Measurements from ENCODE around the gene CPNE1.
"Not testable (repeated sequence)": the region's sequence is repeated elsewhere in the genome, so short reads cannot be mapped to it uniquely, and the experiment has no call there.

The CPNE1 gene

DNA sequence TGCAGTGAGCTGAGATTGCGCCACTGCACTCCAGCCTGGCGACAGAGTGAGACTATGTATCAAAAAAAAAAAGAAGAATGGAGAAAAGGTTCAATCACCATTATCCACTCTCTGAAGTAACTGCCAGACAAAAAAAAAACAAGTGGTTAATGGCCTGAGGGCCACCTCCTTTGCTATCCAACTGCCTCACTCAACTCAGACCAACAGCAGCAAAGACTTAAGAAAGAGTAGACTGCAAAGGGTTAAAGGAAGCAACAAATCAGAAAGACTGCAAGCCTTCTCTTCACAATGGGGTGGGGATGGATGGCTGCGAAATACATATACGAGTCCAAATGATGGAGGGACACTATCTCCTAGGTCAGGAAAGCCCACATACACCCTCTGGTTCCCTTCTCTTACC, 31.3 kb upstream of the CPNE1 start:
- Histone ChIP-seq H2AFZ (ENCODE audit: low read length, unreplicated experiment) (no peak overlapping the region), H3K27ac (ENCODE audit: low read depth, low read length) (no peak overlapping the region), H3K79me2 (ENCODE audit: control insufficient read depth, insufficient read depth, low read length, unreplicated experiment) (peaks cover 28% of the 10 kb centered on the region), H3K27me3 (ENCODE audit: insufficient read depth, low read length) (no peaks in the 10 kb centered on the region), H3K4me1 (ENCODE audit: control insufficient read depth, insufficient read depth, low read length, unreplicated experiment) (peaks cover 18% of the 10 kb centered on the region), H3K36me3 (ENCODE audit: insufficient read depth, low read length) (peaks cover 4% of the 10 kb centered on the region; the same call in 1 of the 2 replicates), H3K4me3 (ENCODE audit: low read depth, low read length) (no peak overlapping the region)

DNA sequence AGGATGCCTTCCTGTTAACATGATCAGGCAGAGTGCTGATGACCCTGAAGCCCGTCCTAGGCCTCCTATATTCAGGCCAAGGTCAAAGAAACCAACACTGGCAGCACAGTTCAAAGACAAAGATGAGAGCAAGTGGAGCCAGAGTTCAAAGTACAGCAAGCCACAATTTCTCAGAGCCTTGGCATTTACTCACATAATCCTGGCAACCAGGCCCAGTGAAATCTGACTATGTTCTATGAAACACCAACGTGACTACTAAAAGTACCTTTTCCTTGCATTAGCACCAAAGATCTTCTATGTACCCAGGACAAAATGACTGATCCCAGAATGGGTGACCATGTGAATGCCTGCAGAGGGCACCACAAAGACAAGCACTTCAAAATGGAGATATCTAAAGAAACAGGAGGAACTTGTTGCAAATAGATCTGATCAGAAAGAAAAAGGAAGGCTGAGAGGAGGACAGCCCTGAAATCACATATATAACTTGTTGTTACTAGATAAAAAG, 30.6 kb upstream of the CPNE1 start:
- H3K4me1 ChIP-seq (ENCODE audit: control insufficient read depth, insufficient read depth, low read length, unreplicated experiment) = peaks cover 13% of the 10 kb centered on the region
- H3K4me3 ChIP-seq (ENCODE audit: low read depth, low read length) = no peak overlapping the region
- H2AFZ ChIP-seq (ENCODE audit: low read length, unreplicated experiment) = no peak overlapping the region
- H3K27ac ChIP-seq (ENCODE audit: low read depth, low read length) = no peak overlapping the region
- peaks cover 4% of the 10 kb centered on the region; the same call in 1 of the 2 replicates for H3K36me3 ChIP-seq (ENCODE audit: insufficient read depth, low read length)
- H3K27me3 ChIP-seq (ENCODE audit: insufficient read depth, low read length) = no peaks in the 10 kb centered on the region
- peaks cover 21% of the 10 kb centered on the region for H3K79me2 ChIP-seq (ENCODE audit: control insufficient read depth, insufficient read depth, low read length, unreplicated experiment)

DNA sequence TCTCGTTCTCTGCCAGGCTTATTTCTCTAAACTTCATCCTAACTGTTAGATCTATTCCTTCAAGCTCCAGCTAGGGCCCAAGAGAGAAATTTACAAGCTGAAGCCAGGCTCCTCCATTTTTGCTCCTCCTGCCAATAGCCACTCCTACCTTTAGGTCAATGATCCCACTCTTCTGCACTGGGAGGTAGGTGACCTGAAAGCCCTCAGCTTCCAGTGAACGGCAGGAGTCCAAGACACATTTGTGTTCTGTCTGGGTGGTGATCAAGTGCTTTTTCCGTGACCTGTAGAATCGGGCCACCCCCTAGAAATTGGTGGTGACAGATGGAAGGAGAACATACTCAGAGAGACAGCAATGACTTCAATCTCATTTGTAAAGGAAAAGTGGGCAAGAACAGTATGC, 25.6 kb upstream of the CPNE1 start:
- H3K4me3 ChIP-seq (ENCODE audit: low read depth, low read length) = no peak overlapping the region
- H3K4me1 ChIP-seq (ENCODE audit: control insufficient read depth, insufficient read depth, low read length, unreplicated experiment) = no peaks in the 10 kb centered on the region
- no peaks in the 10 kb centered on the region for H3K27me3 ChIP-seq (ENCODE audit: insufficient read depth, low read length)
- H3K79me2 ChIP-seq (ENCODE audit: control insufficient read depth, insufficient read depth, low read length, unreplicated experiment) = no peaks in the 10 kb centered on the region
- peaks cover 6% of the 10 kb centered on the region; the same call in 1 of the 2 replicates for H3K36me3 ChIP-seq (ENCODE audit: insufficient read depth, low read length)
- no peak overlapping the region for H3K27ac ChIP-seq (ENCODE audit: low read depth, low read length)
- H2AFZ ChIP-seq (ENCODE audit: low read length, unreplicated experiment) = no peak overlapping the region

DNA sequence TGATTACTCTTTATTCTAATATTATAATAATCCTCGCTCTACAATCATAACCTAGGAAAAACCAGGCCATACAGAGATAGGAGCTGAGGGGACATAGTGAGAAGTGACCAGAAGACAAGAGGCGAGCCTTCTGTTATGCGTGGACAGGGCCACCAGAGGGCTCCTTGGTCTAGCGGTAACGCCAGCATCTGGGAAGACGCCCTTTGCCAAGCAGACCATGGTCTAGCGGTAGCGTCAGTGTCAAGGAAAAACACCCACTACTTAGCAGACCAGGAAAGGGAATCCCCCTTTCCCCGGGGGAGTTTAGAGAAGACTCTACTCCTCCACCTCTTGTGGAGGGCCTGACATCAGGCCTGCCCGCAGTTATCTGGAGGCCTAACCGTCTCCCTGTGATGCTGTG, 22.2 kb upstream of the CPNE1 start:
- H2AFZ ChIP-seq (ENCODE audit: low read length, unreplicated experiment); H3K27me3 ChIP-seq (ENCODE audit: insufficient read depth, low read length); H3K27ac ChIP-seq (ENCODE audit: low read depth, low read length); H3K4me1 ChIP-seq (ENCODE audit: control insufficient read depth, insufficient read depth, low read length, unreplicated experiment); H3K36me3 ChIP-seq (ENCODE audit: insufficient read depth, low read length); H3K79me2 ChIP-seq (ENCODE audit: control insufficient read depth, insufficient read depth, low read length, unreplicated experiment); H3K4me3 ChIP-seq (ENCODE audit: low read depth, low read length): not testable (repeated sequence)

DNA sequence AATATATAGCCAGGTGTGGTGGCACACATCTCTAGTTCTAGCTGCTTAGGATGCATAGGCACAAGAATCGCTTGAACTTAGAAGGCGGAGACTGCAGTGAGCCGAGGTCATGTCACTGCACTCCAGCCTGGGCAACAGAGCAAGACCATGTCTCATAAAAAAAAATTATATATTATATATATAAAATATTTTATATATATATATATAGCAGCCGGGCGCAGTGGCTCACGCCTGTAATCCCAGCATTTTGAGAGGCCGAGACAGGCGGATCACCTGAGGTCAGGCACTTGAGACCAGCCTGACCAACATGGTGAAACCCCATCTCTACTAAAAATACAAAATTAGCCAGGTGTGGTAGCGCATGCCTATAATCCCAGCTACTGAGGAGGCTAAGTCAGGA, 20.7 kb upstream of the CPNE1 start:
- H3K4me1 ChIP-seq (ENCODE audit: control insufficient read depth, insufficient read depth, low read length, unreplicated experiment) = not testable (repeated sequence)

DNA sequence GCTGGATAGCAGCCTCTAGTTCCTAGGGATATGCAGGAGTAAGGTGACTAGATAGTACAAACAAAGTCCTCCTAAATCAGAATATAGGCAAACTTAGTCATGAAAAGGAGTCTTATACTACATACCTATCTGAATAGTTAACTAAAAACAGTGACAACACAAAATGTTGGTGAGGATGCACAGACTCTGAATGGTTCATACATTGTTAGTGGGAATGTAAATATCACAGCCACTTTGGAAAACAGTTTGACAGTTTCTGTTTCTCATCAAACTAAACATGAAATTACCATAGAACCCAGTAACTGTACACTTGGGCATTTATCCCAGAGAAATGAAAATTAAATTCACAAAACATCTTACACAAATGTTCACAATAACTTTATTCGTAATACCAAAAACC, 17.3 kb upstream of the CPNE1 start:
- Histone ChIP-seq H3K4me3 (ENCODE audit: low read depth, low read length) (no peak overlapping the region), H3K79me2 (ENCODE audit: control insufficient read depth, insufficient read depth, low read length, unreplicated experiment) (no peaks in the 10 kb centered on the region), H3K27ac (ENCODE audit: low read depth, low read length) (no peak overlapping the region), H3K36me3 (ENCODE audit: insufficient read depth, low read length) (no peaks in the 10 kb centered on the region; the same call in 1 of the 2 replicates), H2AFZ (ENCODE audit: low read length, unreplicated experiment) (no peak overlapping the region), H3K27me3 (ENCODE audit: insufficient read depth, low read length) (no peaks in the 10 kb centered on the region), H3K4me1 (ENCODE audit: control insufficient read depth, insufficient read depth, low read length, unreplicated experiment) (no peaks in the 10 kb centered on the region)

More for the DNA sequence above, 20.7 kb upstream of the CPNE1 start:
- H2AFZ ChIP-seq (ENCODE audit: low read length, unreplicated experiment); H3K36me3 ChIP-seq (ENCODE audit: insufficient read depth, low read length); H3K27me3 ChIP-seq (ENCODE audit: insufficient read depth, low read length); H3K27ac ChIP-seq (ENCODE audit: low read depth, low read length); H3K4me3 ChIP-seq (ENCODE audit: low read depth, low read length); H3K79me2 ChIP-seq (ENCODE audit: control insufficient read depth, insufficient read depth, low read length, unreplicated experiment): not testable (repeated sequence)

DNA sequence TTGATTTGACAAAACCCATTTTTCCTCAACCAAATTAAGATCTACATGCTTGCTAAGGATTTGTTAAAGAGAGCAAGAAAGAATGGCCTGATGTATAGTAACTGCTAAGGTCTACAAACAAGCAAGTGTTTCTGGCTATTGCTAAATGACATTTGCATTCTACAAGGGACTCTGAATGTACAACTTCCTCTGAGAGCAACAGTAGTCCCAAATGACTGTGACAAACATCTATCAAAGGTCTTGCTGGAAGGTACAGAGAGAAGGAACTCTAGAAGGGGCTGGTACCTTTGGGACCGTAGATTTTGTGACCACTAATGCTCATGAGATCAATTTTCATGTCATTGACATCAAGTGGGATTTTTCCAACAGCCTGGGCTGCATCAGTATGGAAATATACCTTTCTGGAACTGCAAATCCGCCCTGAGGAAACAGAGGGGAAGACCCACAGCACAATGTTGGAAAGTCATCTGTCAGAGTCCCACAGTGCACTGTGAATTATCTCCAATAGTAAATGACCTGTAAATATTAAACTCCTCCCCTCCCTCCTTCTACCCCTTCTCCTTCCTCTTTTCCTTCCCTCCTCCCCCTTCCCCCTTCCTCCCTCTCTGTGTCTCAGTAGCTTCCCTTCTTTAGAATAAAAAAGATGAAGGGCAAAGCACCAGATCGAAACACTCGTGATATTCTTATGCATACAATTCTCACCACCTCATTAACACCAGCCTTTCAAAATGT, 15.9 kb upstream of the CPNE1 start:
- H3K4me3 ChIP-seq (ENCODE audit: low read depth, low read length) = no peak overlapping the region
- H3K27ac ChIP-seq (ENCODE audit: low read depth, low read length) = no peak overlapping the region
- no peak overlapping the region for H2AFZ ChIP-seq (ENCODE audit: low read length, unreplicated experiment)
- no peaks in the 10 kb centered on the region for H3K4me1 ChIP-seq (ENCODE audit: control insufficient read depth, insufficient read depth, low read length, unreplicated experiment)
- no peaks in the 10 kb centered on the region for H3K79me2 ChIP-seq (ENCODE audit: control insufficient read depth, insufficient read depth, low read length, unreplicated experiment)
- H3K36me3 ChIP-seq (ENCODE audit: insufficient read depth, low read length) = no peaks in the 10 kb centered on the region; the same call in 1 of the 2 replicates
- no peaks in the 10 kb centered on the region for H3K27me3 ChIP-seq (ENCODE audit: insufficient read depth, low read length)

DNA sequence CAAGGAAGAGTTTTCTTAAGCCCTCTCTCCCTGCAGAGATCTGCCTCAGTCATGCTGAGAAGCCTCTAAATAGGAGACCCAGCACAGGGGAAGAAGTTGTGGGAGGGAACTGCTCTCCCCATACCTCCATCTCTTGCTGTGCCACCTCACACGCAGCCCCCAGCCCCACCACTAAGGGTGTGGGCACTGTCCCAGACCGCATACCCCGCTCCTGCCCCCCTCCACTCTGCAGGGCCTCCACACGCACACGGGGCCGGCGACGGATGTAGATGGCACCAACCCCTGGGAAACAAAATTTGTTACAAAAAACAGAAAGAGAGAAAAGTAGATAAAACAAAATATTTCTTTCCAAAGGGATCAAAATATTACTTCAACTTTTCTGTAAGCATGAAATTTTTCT, 10.2 kb upstream of the CPNE1 start:
- H3K27me3 ChIP-seq (ENCODE audit: insufficient read depth, low read length) = no peaks in the 10 kb centered on the region
- H3K4me1 ChIP-seq (ENCODE audit: control insufficient read depth, insufficient read depth, low read length, unreplicated experiment) = no peaks in the 10 kb centered on the region
- no peak overlapping the region for H3K4me3 ChIP-seq (ENCODE audit: low read depth, low read length)
- H3K79me2 ChIP-seq (ENCODE audit: control insufficient read depth, insufficient read depth, low read length, unreplicated experiment) = no peaks in the 10 kb centered on the region
- no peak overlapping the region for H3K27ac ChIP-seq (ENCODE audit: low read depth, low read length)
- peaks cover 15% of the 10 kb centered on the region; the same call in 1 of the 2 replicates for H3K36me3 ChIP-seq (ENCODE audit: insufficient read depth, low read length)
- H2AFZ ChIP-seq (ENCODE audit: low read length, unreplicated experiment) = no peak overlapping the region

DNA sequence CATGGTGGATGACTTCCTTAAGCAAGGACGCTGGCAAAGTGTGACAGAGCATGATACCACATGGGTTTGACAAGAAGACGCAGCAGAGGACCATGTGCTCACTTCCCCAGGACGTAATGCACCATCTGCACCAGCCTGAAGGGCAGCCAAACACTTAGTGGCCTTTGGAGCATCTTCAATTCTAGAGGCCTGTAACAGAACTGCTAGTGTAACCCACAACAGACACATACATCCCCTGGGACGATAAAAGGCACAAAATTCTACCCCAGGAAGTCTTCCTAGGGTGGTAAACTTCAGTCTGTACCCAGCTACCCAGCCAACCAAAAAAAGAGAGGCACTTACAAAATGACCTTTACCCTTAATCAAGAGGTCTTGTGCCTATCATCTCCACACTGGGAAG, 9.2 kb upstream of the CPNE1 start:
- no peaks in the 10 kb centered on the region for H3K4me1 ChIP-seq (ENCODE audit: control insufficient read depth, insufficient read depth, low read length, unreplicated experiment)
- no peaks in the 10 kb centered on the region for H3K27me3 ChIP-seq (ENCODE audit: insufficient read depth, low read length)
- H3K27ac ChIP-seq (ENCODE audit: low read depth, low read length) = no peak overlapping the region
- peaks cover 21% of the 10 kb centered on the region for H3K36me3 ChIP-seq (ENCODE audit: insufficient read depth, low read length)
- H2AFZ ChIP-seq (ENCODE audit: low read length, unreplicated experiment) = no peak overlapping the region
- H3K4me3 ChIP-seq (ENCODE audit: low read depth, low read length) = no peak overlapping the region
- no peaks in the 10 kb centered on the region for H3K79me2 ChIP-seq (ENCODE audit: control insufficient read depth, insufficient read depth, low read length, unreplicated experiment)

DNA sequence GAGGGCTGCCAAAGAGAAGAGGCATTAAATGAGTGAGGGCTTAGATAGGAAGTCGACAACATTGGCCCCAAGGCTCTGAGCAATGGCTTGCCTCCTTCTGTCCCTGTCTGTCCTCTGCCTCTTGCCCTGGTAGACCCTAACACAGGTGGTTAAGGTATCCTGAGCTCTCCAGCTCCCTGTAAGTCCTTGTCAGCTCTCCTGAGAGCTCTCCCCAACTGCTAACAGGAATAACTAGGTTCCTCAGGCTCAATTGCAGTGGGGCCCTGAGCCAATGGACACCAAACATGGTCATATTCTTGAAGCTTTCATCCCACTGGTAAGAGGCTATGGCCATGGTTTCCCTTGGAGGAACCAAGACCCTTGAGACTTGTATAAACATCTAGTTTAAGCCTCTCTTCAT, 5.0 kb upstream of the CPNE1 start:
- H3K79me2 ChIP-seq (ENCODE audit: control insufficient read depth, insufficient read depth, low read length, unreplicated experiment) = peaks cover 2% of the 10 kb centered on the region
- no peaks in the 10 kb centered on the region for H3K27me3 ChIP-seq (ENCODE audit: insufficient read depth, low read length)
- no peak overlapping the region for H2AFZ ChIP-seq (ENCODE audit: low read length, unreplicated experiment)
- no peak overlapping the region for H3K4me3 ChIP-seq (ENCODE audit: low read depth, low read length)
- no peak overlapping the region for H3K27ac ChIP-seq (ENCODE audit: low read depth, low read length)
- no peaks in the 10 kb centered on the region for H3K4me1 ChIP-seq (ENCODE audit: control insufficient read depth, insufficient read depth, low read length, unreplicated experiment)
- peaks cover 27% of the 10 kb centered on the region for H3K36me3 ChIP-seq (ENCODE audit: insufficient read depth, low read length)

DNA sequence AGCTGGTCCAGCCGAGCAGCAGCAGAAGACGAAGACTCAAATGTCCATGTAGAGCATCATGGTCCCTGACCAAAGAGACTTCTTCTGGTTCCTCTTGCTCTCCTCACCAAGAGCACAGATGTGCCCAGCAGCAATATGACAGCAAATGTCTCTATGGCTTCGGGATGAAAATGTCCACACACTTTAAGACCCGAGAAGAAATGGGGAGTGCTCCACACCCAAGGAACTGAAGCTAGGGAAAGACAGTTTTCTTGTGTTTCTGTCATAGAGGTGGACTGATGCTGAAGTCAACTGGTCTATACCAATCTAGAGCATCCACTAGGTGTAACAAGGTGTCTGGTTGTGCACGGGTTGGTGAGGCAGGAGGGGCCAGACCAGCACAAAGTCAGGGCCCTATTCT, 4.5 kb upstream of the CPNE1 start:
- Histone ChIP-seq H3K36me3 (ENCODE audit: insufficient read depth, low read length) (peaks cover 27% of the 10 kb centered on the region), H3K4me3 (ENCODE audit: low read depth, low read length) (no peak overlapping the region), H3K79me2 (ENCODE audit: control insufficient read depth, insufficient read depth, low read length, unreplicated experiment) (peaks cover 7% of the 10 kb centered on the region), H3K4me1 (ENCODE audit: control insufficient read depth, insufficient read depth, low read length, unreplicated experiment) (no peaks in the 10 kb centered on the region), H3K27me3 (ENCODE audit: insufficient read depth, low read length) (no peaks in the 10 kb centered on the region), H2AFZ (ENCODE audit: low read length, unreplicated experiment) (no peak overlapping the region), H3K27ac (ENCODE audit: low read depth, low read length) (no peak overlapping the region)

All from ACC112 (cell line).